ENCODE data around the gene CDC42BPA.
A peak's percentile ranks its signal among the peaks of the same experiment; 100 is the strongest.
"Not testable (repeated sequence)": the region's sequence is repeated elsewhere in the genome, so short reads cannot be mapped to it uniquely, and the experiment has no call there.

The CDC42BPA gene

DNA sequence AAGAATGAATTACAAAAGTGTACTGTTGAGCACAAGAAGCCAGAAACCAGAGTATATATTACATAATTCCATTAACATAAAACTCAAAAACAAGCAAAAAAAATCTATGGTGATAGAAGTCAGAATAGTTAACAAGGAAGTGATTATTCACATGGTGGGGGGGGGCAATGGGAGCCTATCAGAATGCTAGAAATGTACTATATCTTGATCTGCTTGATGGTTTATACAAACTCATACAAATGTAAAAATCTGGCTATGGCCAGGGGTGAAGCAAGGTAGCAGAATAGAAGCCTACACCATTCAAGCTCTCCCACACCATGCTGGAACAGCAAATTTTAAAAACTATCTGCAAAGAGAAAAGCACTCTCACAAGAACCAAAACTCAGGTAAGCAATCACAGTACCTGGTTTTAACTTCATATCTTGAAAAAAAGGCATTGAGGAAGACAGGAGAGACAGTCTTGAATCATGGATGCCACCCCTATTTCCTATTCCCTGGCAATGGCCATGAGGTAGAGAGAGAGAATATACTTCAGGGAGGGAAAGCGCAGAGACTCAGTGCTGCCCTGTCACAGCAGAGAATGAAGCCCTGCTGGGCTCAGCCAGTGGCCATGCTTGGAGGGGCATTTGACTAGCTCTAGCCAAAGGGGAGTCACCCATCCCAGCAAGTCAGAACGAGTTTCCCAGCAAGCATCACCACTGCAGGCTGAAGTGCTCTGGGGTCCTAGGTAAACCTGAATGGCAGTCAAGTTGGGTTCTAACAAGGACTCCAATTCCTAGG, 73.8 kb downstream of the CDC42BPA start:
- Histone ChIP-seq H3K4me3 (no peak overlapping the region), H3K9me3 (no peaks in the 10 kb centered on the region), H3K27me3 (ENCODE audit: low read depth) (no peaks in the 10 kb centered on the region), H3K36me3 (replicated peaks) (no peaks in the 10 kb centered on the region), H3K4me1 (peaks cover 30% of the 10 kb centered on the region)
- in situ Hi-C loops (cut with MboI; ENCODE audit: low sequenced_read_pairs) = no loop called here
- DNase-seq (ENCODE audit: low spot score in 2 of 2) = no peak

DNA sequence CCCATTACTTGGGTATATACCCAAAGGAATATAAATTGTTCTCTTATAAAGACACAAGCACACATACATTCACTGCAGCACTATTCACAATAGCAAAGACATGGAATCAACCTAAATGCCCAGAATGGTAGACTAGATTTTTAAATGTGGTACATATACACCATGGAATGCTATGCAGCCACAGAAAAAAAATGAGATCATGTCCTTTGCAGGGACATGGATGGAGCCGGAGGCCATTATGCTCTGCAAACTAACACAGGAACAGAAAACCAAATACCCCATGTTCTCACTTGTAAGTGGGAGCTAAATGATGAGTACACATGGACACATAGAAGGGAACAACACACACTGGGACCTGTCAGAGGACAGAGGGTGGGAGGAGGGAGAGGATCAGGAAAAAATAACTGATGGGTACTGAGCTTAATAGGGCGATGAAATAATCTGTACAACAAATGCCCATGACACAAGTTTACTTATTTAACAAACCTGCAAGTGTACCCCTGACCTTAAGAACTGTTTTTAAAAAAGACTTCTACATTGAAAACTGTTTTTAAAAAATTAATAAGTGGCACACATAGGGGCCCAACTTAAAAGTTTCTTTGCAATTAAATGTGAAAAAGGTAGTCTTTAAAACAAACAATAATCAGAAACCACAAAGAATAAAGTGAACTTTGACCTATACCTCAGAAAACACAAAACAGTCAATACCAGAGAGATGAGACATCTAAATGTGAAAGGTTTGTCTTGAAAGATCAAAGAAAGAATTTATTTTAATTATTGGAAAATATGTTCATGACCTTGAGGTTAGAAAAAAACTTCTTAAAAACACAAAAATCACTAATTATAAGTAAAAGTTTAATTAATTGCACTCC, 75.2 kb downstream of the CDC42BPA start:
- H3K4me3 ChIP-seq = no peak overlapping the region
- no peaks in the 10 kb centered on the region for H3K27me3 ChIP-seq (ENCODE audit: low read depth)
- H3K36me3 ChIP-seq (replicated peaks) = no peaks in the 10 kb centered on the region
- no peaks in the 10 kb centered on the region for H3K9me3 ChIP-seq
- DNase-seq (ENCODE audit: low spot score in 2 of 2) = no peak
- H3K4me1 ChIP-seq = peaks cover 30% of the 10 kb centered on the region
- in situ Hi-C loops (cut with MboI; ENCODE audit: low sequenced_read_pairs) = no loop called here

DNA sequence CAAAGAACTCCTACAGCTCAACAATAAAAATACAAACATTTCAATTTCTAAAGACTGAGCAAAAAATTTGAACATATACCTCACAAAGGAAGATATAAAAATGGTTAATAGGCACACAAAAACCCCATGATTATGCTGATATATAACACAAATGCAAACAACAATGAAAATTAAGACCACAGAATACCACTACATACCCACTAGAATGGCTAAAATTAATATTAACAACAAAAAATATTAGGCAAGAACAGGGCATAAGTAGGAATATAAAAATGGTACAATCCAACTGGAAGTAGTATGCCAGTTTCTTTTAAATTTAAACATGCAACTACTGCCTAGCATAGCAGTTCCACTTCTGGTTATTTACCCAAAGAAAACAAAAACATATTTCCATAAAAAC, 77.3 kb downstream of the CDC42BPA start:
- in situ Hi-C loops (cut with MboI; ENCODE audit: low sequenced_read_pairs) = no loop called here
- Histone ChIP-seq H3K4me3 (no peak overlapping the region), H3K27me3 (ENCODE audit: low read depth) (no peaks in the 10 kb centered on the region), H3K36me3 (replicated peaks) (no peaks in the 10 kb centered on the region), H3K9me3 (no peaks in the 10 kb centered on the region), H3K4me1 (peaks cover 30% of the 10 kb centered on the region)
- no peak for DNase-seq (ENCODE audit: low spot score in 2 of 2)

DNA sequence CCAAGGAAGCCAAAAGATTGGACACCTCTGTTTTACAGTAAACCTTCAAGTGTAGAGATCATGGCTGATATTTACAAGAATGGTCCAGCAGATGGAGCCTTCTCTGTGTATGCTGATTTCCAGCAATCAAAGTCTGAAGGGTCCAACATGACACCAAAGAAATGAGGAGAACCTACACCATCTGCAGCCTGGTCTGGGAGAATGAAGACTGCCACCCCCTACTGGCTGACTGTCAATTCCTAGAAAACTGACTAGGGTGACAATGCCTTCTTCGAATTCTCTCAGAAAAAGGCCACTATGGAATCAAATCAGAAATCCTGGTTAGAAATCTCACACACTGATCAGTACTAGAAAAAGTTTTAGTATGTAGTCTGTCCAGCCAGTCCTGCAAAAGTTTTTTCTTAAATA, 83.3 kb downstream of the CDC42BPA start:
- DNase-seq (ENCODE audit: low spot score in 2 of 2) = peak; percentile 75 to 80
- H3K4me1 ChIP-seq = no peaks in the 10 kb centered on the region
- no peaks in the 10 kb centered on the region for H3K27me3 ChIP-seq (ENCODE audit: low read depth)
- H3K9me3 ChIP-seq = no peaks in the 10 kb centered on the region
- H3K4me3 ChIP-seq = no peak overlapping the region
- in situ Hi-C loops (cut with MboI; ENCODE audit: low sequenced_read_pairs) = no loop called here
- H3K36me3 ChIP-seq (replicated peaks) = no peaks in the 10 kb centered on the region

DNA sequence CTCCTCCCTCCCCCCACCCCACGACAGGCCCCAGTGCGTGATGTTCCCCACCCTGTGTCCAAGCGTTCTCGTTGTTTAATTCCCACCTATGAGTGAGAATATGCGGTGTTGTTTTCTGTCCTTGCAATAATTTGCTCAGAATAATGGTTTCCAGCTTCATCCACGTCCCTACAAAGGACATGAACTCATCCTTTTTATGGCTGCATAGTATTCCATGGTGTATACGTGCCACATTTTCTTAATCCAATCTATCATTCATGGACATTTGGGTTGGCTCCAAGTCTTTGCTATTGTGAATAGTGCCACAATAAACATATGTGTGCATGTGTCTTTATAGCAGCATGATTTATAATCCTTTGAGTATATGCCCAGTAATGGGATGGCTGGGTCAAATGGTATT, 87.2 kb downstream of the CDC42BPA start:
- in situ Hi-C loops (cut with MboI; ENCODE audit: low sequenced_read_pairs); H3K4me3 ChIP-seq; DNase-seq (ENCODE audit: low spot score in 2 of 2); H3K36me3 ChIP-seq (replicated peaks); H3K4me1 ChIP-seq; H3K9me3 ChIP-seq; H3K27me3 ChIP-seq (ENCODE audit: low read depth): not testable (repeated sequence)

DNA sequence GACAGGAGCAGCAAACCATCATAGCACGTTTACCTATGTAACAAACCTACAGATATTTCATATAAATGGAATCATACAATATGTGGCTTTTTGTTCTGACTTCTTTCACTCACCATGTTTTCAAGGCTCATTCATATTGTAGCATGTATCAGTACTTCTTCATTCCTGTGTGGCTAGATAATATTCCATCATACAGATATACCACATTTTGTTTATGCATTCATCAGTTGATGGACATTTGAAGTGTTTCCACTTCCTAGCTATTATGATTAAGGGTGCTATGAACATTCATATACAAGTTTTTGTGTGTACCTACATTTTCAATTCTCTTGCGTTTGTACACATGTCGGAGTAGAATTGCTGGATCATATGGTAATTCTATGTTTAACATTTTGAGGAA, 90.1 kb downstream of the CDC42BPA start:
- no peaks in the 10 kb centered on the region for H3K27me3 ChIP-seq (ENCODE audit: low read depth)
- H3K4me3 ChIP-seq = no peak overlapping the region
- H3K4me1 ChIP-seq = no peaks in the 10 kb centered on the region
- in situ Hi-C loops (cut with MboI; ENCODE audit: low sequenced_read_pairs) = no loop called here
- no peaks in the 10 kb centered on the region for H3K36me3 ChIP-seq (replicated peaks)
- DNase-seq (ENCODE audit: low spot score in 2 of 2) = no peak
- no peaks in the 10 kb centered on the region for H3K9me3 ChIP-seq

DNA sequence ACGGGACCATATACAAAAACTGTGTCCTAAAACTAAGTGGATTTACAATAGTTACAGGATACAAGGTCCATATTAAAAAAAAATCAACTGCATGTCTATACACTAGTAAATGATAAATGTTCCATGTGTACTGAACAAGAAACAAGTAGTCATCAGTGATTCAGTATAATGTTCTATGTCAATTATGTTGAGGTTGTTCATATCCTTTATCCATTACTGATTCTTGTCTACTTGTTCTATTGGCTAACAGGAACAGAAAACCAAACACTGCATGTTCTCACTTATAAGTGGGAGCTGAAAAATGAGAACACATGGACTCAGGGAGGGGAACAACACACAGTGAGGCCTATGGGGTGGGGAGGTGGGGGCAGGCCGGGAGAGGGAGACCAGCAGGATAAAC, 90.5 kb downstream of the CDC42BPA start:
- H3K9me3 ChIP-seq = no peaks in the 10 kb centered on the region
- in situ Hi-C loops (cut with MboI; ENCODE audit: low sequenced_read_pairs) = no loop called here
- H3K4me3 ChIP-seq = no peak overlapping the region
- H3K36me3 ChIP-seq (replicated peaks) = no peaks in the 10 kb centered on the region
- no peak for DNase-seq (ENCODE audit: low spot score in 2 of 2)
- H3K4me1 ChIP-seq = no peaks in the 10 kb centered on the region
- no peaks in the 10 kb centered on the region for H3K27me3 ChIP-seq (ENCODE audit: low read depth)

DNA sequence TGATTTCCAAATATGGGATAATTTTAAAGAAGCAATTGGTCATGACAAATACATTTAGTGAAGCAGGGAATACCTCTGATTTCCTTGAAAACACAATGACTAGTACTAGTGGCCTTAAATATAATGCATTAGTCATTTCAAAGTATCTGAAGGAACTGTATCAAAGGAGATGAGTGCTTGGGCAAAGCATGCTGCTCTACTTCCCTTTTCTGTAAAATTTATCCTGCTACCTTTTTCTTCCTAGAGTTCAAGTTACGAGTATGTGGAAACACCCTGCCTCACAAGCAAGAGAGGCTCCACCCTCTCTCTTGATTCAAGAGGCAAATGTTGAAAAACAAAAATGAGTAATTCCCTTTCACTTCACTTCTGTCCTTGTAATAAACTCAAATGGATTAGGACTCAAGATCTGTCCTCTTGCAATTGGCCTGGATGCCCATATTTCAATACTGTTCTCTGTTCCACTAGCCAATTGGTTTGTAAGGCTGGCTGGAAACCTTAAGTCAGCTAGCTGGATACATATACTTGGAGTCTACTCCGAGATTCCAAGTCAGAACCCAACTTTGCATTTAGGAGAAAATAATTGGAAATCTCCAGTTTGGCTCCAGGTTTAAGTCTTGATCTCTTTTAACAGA, 92.5 kb downstream of the CDC42BPA start:
- no peaks in the 10 kb centered on the region for H3K27me3 ChIP-seq (ENCODE audit: low read depth)
- no peaks in the 10 kb centered on the region for H3K36me3 ChIP-seq (replicated peaks)
- in situ Hi-C loops (cut with MboI; ENCODE audit: low sequenced_read_pairs) = no loop called here
- H3K4me1 ChIP-seq = no peaks in the 10 kb centered on the region
- no peaks in the 10 kb centered on the region for H3K9me3 ChIP-seq
- no peak for DNase-seq (ENCODE audit: low spot score in 2 of 2)
- H3K4me3 ChIP-seq = no peak overlapping the region

DNA sequence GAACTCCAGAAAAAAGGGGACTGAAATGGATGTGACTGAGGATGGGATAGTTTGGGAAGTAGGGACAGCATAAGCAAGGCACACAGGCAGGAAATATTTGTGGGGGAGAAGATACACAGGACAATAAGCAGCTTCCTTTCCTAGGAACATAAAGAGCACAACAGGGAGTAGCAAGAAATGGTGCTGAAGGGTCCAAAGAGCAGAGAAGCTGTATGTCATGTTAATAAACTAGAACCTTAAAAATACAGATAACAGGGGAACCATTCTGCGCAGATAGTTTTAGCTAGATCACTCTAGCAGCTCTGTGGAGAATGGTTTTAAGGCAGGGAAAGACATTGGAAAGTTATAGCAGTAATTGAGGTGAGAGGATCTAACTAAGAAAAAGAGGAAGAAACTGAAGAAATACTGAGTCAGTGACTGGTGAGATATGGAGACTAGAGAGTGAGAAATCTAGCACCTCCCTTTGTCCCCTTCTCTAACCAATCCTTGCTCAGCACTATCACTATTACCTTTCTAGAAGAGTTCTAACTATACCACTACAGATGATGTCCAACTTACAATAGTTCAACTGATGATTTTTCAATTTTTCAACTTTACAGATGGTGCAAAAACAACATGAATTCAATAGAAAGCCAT, 95.0 kb downstream of the CDC42BPA start:
- no peaks in the 10 kb centered on the region for H3K9me3 ChIP-seq
- in situ Hi-C loops (cut with MboI; ENCODE audit: low sequenced_read_pairs) = no loop called here
- H3K4me3 ChIP-seq = no peak overlapping the region
- H3K27me3 ChIP-seq (ENCODE audit: low read depth) = no peaks in the 10 kb centered on the region
- no peak for DNase-seq (ENCODE audit: low spot score in 2 of 2)
- H3K36me3 ChIP-seq (replicated peaks) = no peaks in the 10 kb centered on the region
- H3K4me1 ChIP-seq = no peaks in the 10 kb centered on the region

DNA sequence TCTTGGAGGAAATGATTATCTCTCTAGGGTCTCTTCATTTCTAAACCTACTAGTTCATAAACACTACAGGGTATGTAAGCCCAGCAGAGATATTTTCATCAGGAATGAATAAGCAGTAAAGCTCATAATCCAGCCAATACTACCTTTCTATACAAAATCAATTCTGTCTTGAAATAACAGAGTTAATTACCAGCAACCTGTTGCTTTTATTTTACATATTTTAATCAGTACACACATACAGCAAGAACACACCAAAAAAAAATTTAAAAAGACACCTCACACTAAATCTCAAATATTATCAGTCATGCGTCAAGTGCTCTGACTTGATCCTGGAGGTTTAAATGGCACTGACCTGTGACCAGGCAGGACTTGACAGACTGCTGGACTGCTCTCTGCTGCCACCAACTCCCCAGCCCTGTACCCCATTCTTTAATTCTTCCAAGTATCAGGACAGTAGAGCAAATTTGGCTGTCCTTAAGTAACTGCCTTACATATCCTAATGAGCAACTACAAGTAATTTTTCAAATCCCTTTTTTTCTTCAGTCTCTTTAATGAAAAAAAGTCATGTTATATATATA, 98.5 kb downstream of the CDC42BPA start:
- Histone ChIP-seq H3K27me3 (ENCODE audit: low read depth) (no peaks in the 10 kb centered on the region), H3K9me3 (no peaks in the 10 kb centered on the region), H3K36me3 (replicated peaks) (no peaks in the 10 kb centered on the region), H3K4me3 (no peak overlapping the region), H3K4me1 (no peaks in the 10 kb centered on the region)
- in situ Hi-C loops (cut with MboI; ENCODE audit: low sequenced_read_pairs) = no loop called here
- no peak for DNase-seq (ENCODE audit: low spot score in 2 of 2)

DNA sequence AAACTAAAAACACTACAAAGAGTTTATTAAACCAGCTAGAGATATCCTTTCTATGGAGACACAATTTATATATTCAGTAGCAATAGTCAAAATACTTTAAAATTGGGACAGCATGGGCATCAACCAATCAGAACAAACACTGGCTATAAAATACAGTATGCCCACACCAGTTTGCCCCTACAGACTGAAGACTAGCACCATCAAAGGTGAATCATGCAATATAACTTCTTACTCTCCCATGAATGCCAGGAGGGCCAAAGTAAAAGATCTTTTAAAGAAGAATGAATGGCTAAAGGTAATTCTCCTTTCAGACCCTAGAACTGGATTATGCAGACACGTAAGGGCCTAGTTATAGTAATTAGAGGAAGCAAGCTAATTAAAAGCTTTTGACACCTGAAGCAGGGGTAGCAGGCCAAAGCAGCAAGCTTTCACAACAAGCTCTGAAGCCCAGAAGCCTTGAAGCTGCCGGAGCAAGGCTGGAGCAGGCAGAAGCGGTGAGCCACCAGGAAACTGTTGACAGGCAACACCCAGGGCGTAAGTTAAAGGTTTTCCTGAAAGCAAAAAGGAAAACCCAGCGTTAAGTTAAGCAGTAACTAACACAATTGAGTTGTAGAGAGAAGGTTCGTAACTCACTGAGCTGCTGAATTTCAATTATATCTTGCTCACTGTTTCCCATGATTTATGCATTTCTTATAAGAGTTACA, 99.3 kb downstream of the CDC42BPA start:
- no peak overlapping the region for H3K4me3 ChIP-seq
- no peaks in the 10 kb centered on the region for H3K36me3 ChIP-seq (replicated peaks)
- no peak for DNase-seq (ENCODE audit: low spot score in 2 of 2)
- H3K27me3 ChIP-seq (ENCODE audit: low read depth) = no peaks in the 10 kb centered on the region
- no peaks in the 10 kb centered on the region for H3K9me3 ChIP-seq
- no peaks in the 10 kb centered on the region for H3K4me1 ChIP-seq
- in situ Hi-C loops (cut with MboI; ENCODE audit: low sequenced_read_pairs) = no loop called here

DNA sequence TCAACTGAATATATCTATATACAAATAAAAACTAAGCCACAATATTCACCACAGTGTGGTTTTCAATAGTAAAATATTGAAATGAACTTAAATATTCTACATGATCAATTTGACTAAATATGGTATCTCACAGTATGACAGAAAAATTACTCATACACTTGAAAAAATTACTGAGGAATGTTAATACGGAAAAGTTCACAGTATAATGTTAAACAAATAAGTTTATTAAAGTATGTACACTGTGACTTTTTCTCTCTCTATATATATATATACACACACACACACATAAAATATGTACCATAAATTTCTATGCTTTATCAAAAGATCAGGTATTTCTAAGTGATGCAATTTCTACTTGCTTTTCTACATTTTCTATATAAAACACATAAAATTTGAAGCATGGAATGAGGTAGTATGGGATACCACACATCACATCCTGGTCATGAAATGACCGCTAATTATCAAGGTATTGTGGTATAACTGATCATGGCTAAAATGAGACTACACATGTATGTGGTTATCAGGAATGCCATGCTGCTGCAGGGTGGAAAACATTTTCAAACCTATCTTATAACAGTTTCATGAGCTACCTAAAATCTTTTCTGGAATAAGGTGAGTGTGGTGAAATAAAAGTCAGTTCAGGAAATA, 102.3 kb downstream of the CDC42BPA start:
- in situ Hi-C loops (cut with MboI; ENCODE audit: low sequenced_read_pairs) = no loop called here
- Histone ChIP-seq H3K36me3 (replicated peaks) (no peaks in the 10 kb centered on the region), H3K4me1 (peaks cover 8% of the 10 kb centered on the region), H3K9me3 (no peaks in the 10 kb centered on the region), H3K4me3 (no peak overlapping the region), H3K27me3 (ENCODE audit: low read depth) (no peaks in the 10 kb centered on the region)
- no peak for DNase-seq (ENCODE audit: low spot score in 2 of 2)

Measured in HAP-1 (cell line).